ENCODE measurements around the gene TMEM208. TPM values are rescaled to one million over a fixed set of nuclear protein-coding genes. Genes with fewer than 3 reads are reported as not detected.

Gene TMEM208
- total and polyA plus RNA-seq, 4 donors: 22.1 to 196 (median 93.8) TPM

DNA sequence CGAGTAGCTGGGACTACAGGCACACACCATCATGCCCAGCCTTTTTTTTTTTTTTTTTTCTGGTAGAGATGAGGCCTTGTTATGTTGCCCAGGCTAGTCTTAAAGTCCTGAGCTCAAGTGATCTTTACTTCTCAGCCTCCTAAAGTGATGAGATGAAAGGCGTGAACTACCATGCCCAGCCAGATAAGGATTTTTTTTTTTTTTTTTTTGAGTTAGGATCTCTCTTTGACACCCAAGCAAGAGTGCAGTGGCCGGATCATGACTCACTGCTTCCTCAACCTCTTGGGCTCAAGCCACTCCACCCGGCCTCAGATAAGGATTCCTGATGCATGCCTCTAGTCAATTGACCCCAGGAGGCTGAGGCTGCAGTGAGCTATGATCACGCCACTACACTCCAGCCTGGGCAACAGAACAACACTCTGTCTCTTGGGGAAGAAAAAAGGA lies 41.2 kb downstream of the TMEM208 start:
- Histone ChIP-seq H3K4me3 (no peak overlapping the region), H3K9me3 (ENCODE audit: control insufficient read depth in 4 of 4, insufficient read depth in 3 of 4, low read length in 3 of 4) (no peaks in the 10 kb centered on the region), H3K27ac (ENCODE audit: low read depth in 1 of 2, low read length in 1 of 2) (no peak overlapping the region), H3K36me3 (ENCODE audit: control insufficient read depth in 4 of 4, insufficient read depth in 4 of 4, low read length in 4 of 4) (peaks cover 0 to 5% (median 1%) of the 10 kb centered on the region in 4 donors), H3K4me1 (ENCODE audit: control insufficient read depth in 5 of 5, insufficient read depth in 5 of 5, low read length in 5 of 5) (peaks cover 0 to 4% (median 0%) of the 10 kb centered on the region in 5 donors), H3K27me3 (ENCODE audit: control insufficient read depth in 3 of 3, insufficient read depth in 3 of 3, low read length in 2 of 3) (no peaks in the 10 kb centered on the region), H3K9ac (ENCODE audit: insufficient read depth in 1 of 2, low read length in 2 of 2) (no peak overlapping the region)
- WGBS, 2 donors: 49 to 72% methylated on average over 5 of the region's 5 CpGs
- ATAC-seq (ENCODE audit: insufficient read depth, low FRiP score) (peak; percentile 78), DNase-seq (no peak)
- TF ChIP-seq, protein P1, sequence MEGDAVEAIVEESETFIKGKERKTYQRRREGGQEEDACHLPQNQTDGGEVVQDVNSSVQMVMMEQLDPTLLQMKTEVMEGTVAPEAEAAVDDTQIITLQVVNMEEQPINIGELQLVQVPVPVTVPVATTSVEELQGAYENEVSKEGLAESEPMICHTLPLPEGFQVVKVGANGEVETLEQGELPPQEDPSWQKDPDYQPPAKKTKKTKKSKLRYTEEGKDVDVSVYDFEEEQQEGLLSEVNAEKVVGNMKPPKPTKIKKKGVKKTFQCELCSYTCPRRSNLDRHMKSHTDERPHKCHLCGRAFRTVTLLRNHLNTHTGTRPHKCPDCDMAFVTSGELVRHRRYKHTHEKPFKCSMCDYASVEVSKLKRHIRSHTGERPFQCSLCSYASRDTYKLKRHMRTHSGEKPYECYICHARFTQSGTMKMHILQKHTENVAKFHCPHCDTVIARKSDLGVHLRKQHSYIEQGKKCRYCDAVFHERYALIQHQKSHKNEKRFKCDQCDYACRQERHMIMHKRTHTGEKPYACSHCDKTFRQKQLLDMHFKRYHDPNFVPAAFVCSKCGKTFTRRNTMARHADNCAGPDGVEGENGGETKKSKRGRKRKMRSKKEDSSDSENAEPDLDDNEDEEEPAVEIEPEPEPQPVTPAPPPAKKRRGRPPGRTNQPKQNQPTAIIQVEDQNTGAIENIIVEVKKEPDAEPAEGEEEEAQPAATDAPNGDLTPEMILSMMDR (IDR thresholded peaks at IDR 0.05; ENCODE audit: control extremely low read depth, extremely low read depth): no peak

DNA sequence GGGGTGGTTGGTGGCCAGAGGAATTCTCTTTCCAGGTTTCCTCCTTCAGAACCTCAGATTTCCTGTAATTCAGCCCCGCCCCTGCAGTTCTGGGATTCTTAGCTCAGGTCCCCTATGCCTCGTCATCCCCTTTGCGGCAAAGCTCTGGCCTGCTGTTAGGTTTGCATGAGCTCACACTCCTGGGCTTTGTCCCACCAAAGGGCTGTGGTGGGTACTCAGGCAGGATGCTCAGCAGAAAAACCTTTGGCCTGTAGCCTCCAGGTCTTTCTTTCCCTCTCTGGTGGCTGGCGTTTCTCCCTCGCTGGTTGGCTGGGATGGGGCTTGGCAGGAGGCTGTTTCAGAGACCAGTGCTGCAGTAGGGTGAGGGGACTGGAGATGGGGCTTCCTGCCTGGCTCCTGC lies 42.8 kb downstream of the TMEM208 start:
- Histone ChIP-seq H3K27me3 (ENCODE audit: control insufficient read depth in 3 of 3, insufficient read depth in 3 of 3, low read length in 2 of 3) (no peaks in the 10 kb centered on the region), H3K9me3 (ENCODE audit: control insufficient read depth in 4 of 4, insufficient read depth in 3 of 4, low read length in 3 of 4) (no peaks in the 10 kb centered on the region), H3K36me3 (ENCODE audit: control insufficient read depth in 4 of 4, insufficient read depth in 4 of 4, low read length in 4 of 4) (peaks cover 0 to 5% (median 1%) of the 10 kb centered on the region in 4 donors), H3K4me3 (no peak overlapping the region), H3K27ac (ENCODE audit: low read depth in 1 of 2, low read length in 1 of 2) (no peak overlapping the region), H3K9ac (ENCODE audit: insufficient read depth in 1 of 2, low read length in 2 of 2) (no peak overlapping the region), H3K4me1 (ENCODE audit: control insufficient read depth in 5 of 5, insufficient read depth in 5 of 5, low read length in 5 of 5) (peaks cover 0 to 4% (median 0%) of the 10 kb centered on the region in 5 donors)
- ATAC-seq (ENCODE audit: insufficient read depth, low FRiP score) (peak; percentile 42), DNase-seq (no peak)
- TF ChIP-seq, protein P1 (IDR thresholded peaks at IDR 0.05; ENCODE audit: control extremely low read depth, extremely low read depth): no peak
- 52% methylated on average over 5 of the region's 5 CpGs for WGBS, 2 donors

DNA sequence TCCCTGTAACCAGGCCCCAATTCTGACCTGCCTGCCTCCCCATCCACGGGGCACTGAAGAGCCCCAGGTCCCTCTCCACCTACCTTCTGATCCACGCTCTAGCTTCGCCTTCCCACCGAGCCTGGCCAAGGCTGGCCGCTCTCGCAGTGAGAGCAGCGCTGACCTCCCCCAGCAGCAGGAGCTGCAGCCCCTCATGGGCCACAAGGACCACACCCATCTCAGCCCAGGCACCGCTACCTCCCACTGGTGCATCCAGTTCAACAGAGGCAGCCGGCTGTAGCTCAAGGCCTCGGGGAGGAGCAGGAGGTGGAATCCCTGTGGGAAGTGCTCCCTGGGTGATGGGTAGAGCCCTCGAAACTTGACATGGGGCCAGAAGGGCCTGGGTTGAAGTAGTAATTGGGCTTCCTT lies 44.0 kb downstream of the TMEM208 start:
- ATAC-seq (ENCODE audit: insufficient read depth, low FRiP score): no peak
- WGBS, 2 donors: 90 to 93% methylated on average over 11 of the region's 11 CpGs
- DNase-seq: no peak
- Histone ChIP-seq H3K27me3 (ENCODE audit: control insufficient read depth in 3 of 3, insufficient read depth in 3 of 3, low read length in 2 of 3) (no peaks in the 10 kb centered on the region), H3K27ac (ENCODE audit: low read depth in 1 of 2, low read length in 1 of 2) (no peak overlapping the region), H3K9ac (ENCODE audit: insufficient read depth in 1 of 2, low read length in 2 of 2) (no peak overlapping the region), H3K36me3 (ENCODE audit: control insufficient read depth in 4 of 4, insufficient read depth in 4 of 4, low read length in 4 of 4) (peaks cover 0 to 5% (median 2%) of the 10 kb centered on the region in 4 donors), H3K4me3 (no peak overlapping the region), H3K9me3 (ENCODE audit: control insufficient read depth in 4 of 4, insufficient read depth in 3 of 4, low read length in 3 of 4) (no peaks in the 10 kb centered on the region), H3K4me1 (ENCODE audit: control insufficient read depth in 5 of 5, insufficient read depth in 5 of 5, low read length in 5 of 5) (peaks cover 0 to 4% (median 0%) of the 10 kb centered on the region in 5 donors)
- TF ChIP-seq, protein P1 (IDR thresholded peaks at IDR 0.05; ENCODE audit: control extremely low read depth, extremely low read depth): no peak

DNA sequence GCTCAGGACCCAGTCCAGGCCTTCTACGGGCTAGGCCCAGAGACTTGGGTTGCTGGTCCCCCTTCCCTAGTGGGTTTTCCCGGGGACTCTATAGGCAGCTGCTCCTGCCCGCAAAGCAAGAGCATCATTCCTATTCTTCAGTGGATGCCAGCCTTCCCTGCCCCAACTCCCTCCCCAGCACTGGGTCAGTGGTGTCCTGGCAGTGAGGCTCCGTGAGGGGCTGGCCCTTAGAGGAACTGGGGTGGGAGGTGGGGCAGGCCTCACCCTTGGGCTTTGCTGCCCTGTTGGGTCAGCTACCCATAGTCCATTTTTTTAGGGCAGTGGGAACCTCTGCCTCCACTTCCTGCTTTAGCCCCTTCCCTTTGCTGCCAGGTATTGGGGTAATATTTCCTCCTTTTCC lies 44.5 kb downstream of the TMEM208 start:
- Histone ChIP-seq H3K36me3 (ENCODE audit: control insufficient read depth in 4 of 4, insufficient read depth in 4 of 4, low read length in 4 of 4) (peaks cover 0 to 5% (median 2%) of the 10 kb centered on the region in 4 donors), H3K9ac (ENCODE audit: insufficient read depth in 1 of 2, low read length in 2 of 2) (no peak overlapping the region), H3K27me3 (ENCODE audit: control insufficient read depth in 3 of 3, insufficient read depth in 3 of 3, low read length in 2 of 3) (no peaks in the 10 kb centered on the region), H3K9me3 (ENCODE audit: control insufficient read depth in 4 of 4, insufficient read depth in 3 of 4, low read length in 3 of 4) (no peaks in the 10 kb centered on the region), H3K4me1 (ENCODE audit: control insufficient read depth in 5 of 5, insufficient read depth in 5 of 5, low read length in 5 of 5) (peaks cover 0 to 4% (median 0%) of the 10 kb centered on the region in 5 donors), H3K27ac (ENCODE audit: low read depth in 1 of 2, low read length in 1 of 2) (no peak overlapping the region), H3K4me3 (no peak overlapping the region)
- no peak for DNase-seq
- WGBS, 2 donors: 95 to 97% methylated on average over 4 of the region's 4 CpGs
- TF ChIP-seq, protein P1 (IDR thresholded peaks at IDR 0.05; ENCODE audit: control extremely low read depth, extremely low read depth): no peak
- ATAC-seq (ENCODE audit: insufficient read depth, low FRiP score): no peak

Measured in lung (tissue), 12 donors.